Hematopoietic multipotent progenitor cell (in vitro differentiated cells): Measurements from ENCODE around the gene CDC26. TPM values are rescaled to one million over a fixed set of nuclear protein-coding genes. Genes with fewer than 3 reads are reported as not detected.
A peak's percentile ranks its signal among the peaks of the same experiment; 100 is the strongest.
"Not testable (repeated sequence)": the region's sequence is repeated elsewhere in the genome, so short reads cannot be mapped to it uniquely, and the experiment has no call there.

ENCODE experiments used
- DNase-seq, 3 donors: peaks; one replicate each; pipeline ENCODE4 v3.0.0-alpha.2; 2011 to 2015; ENCODE audit warnings: low read depth in 2 of 3, low spot score in 2 of 3
- total RNA-seq: library from RNA; depleted of rRNA; stranded (reverse); fragments of >200 nt; gene quantifications from one replicate; pipeline ENCODE4 v1.2.3, GENCODE V29; 2012

CDC26 gene
- total RNA-seq, 1 donor = 8.1 TPM

GRCh38 chr9:113244556-113244955 is 30.8 kb downstream of the CDC26 start:
- no peak for DNase-seq

GRCh38 chr9:113241161-113241560 is 34.2 kb downstream of the CDC26 start:
- DNase-seq = no peak

GRCh38 chr9:113238859-113239232 is 36.5 kb downstream of the CDC26 start:
- DNase-seq = no peak

- DNase-seq = no peak
Measured at GRCh38 chr9:113238202-113238858, 37.0 kb downstream of the CDC26 start.

GRCh38 chr9:113237026-113237425 is 38.3 kb downstream of the CDC26 start:
- no peak for DNase-seq

GRCh38 chr9:113235701-113236255 is 39.6 kb downstream of the CDC26 start:
- not testable (repeated sequence) for DNase-seq

GRCh38 chr9:113231701-113232100 is 43.7 kb downstream of the CDC26 start:
- no peak for DNase-seq

- peak in 1 of 3 donors; percentile 56 for DNase-seq
Measured at GRCh38 chr9:113228130-113228665, 47.2 kb downstream of the CDC26 start.

- peak in 1 of 3 donors; percentile 10 for DNase-seq
Measured at GRCh38 chr9:113227436-113227835, 47.9 kb downstream of the CDC26 start.

- DNase-seq = no peak
Measured at GRCh38 chr9:113223963-113224362, 51.4 kb downstream of the CDC26 start.

GRCh38 chr9:113222482-113222841 is 52.9 kb downstream of the CDC26 start:
- no peak for DNase-seq

- DNase-seq = peak in 1 of 3 donors; percentile 17
Measured at GRCh38 chr9:113221800-113222481, 53.4 kb downstream of the CDC26 start.

GRCh38 chr9:113221003-113221799 is 54.2 kb downstream of the CDC26 start, which contains the start of the genes FKBP15 and SLC31A1:
Gene FKBP15 (minus strand): TSS chr9:113221277. CDS start chr9:113221243, 34 bp downstream.
Gene SLC31A1 (plus strand): TSS chr9:113221544. CDS start chr9:113256149, 34,605 bp downstream.
- DNase-seq = peak; percentile 95 to 98 (median 97)

- DNase-seq = no peak
Measured at GRCh38 chr9:113220467-113221002, 54.8 kb downstream of the CDC26 start.

GRCh38 chr9:113219969-113220368 is 55.4 kb downstream of the CDC26 start:
- peak in 1 of 3 donors; percentile 26 for DNase-seq

- peak in 1 of 3 donors; percentile 53 for DNase-seq
Measured at GRCh38 chr9:113219186-113219936, 56.0 kb downstream of the CDC26 start.
